DMS79 (cell line): ENCODE measurements around the gene WFDC9.
"Not testable (repeated sequence)": the region's sequence is repeated elsewhere in the genome, so short reads cannot be mapped to it uniquely, and the experiment has no call there.

Experiments
- DNase-seq: peaks from one replicate; lab custom pipeline; 2025; lab: John Stamatoyannopoulos, UW

The WFDC9 gene

DNA sequence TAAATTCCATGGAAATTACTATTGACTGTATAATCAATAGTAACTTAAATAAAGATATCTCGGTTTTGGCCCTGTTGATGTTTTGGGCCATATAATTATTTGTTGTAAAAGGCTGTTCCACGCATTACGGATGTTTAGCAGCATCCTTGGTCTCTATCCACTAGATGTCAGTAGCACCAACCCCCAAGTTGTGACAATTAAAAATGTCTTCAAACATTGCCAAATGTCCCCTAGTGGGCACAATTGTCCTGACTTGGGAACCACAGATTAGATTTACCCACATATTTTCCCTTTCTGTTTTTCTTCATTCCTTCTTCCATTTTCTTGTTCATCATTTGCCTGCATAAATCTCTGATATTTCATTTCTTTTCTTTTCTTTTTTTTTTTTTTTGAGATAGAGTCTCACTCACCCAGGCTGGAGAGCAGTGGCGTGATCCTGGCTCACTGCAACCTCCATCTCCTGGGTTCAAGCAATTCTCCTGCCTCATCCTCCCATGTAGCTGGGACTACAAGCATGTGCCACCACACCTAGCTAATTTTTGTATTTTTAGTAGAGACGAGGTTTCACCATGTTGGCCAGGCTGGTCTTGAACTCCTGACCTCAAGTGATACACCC, 38.4 kb downstream of the WFDC9 start:
- DNase-seq, result no peak

DNA sequence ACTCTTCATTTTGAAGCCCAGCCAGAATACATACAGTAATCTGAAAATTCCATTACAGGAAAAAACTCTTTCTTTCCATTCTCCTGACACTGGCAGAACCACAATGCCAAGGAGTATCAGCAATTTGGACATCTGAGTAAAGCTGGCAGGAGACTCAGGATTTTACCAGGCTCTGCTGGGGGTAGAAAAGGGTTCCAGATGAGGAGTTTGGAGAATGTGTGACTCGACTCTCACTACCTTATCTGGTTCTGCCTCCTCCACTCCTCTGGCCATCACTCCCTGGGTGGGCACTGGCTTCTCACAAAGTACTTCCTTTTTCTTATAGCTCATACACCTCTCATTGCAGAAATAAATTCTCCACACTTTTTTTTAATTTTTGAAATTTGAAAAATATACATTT, 41.4 kb downstream of the WFDC9 start:
- DNase-seq, result no peak

DNA sequence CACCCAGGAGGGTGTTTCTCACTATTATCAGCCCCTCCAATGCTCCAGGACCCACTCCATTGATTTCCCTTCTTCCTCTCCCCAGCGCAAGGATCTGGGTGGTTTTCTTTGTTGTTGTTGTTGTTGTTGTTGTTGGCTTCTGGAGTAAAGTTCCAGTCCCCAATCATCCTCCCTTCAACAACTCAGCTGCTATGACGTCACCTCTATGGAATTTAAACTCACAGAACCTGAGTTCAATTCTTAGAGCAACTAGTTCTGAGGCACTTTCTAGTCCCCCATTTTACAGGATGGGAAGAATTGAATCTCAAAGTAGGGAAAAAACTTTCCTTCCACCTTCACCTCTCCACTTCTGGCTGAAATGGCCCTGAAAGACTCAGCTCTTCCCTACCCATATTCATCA, 42.3 kb downstream of the WFDC9 start:
- DNase-seq, result no peak

DNA sequence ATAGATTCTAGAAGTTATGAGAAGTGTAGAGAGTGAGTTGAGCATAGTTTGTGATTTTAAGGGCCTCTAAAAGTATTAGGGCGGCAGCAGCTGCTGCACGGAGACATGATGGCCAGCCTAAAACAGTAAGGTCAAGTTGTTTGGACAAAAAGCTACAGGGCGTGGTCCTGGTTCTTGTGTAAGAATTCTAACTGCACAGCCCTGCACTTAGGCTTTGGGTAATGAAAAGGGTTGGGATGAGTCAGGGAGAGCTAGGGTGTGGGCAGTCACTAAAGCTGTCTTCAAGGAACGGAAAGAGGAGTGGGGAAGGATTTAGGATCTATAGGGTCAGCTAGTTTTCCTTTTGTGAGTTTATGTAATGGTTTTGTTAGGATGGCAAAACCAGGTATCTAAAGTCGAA, 45.1 kb downstream of the WFDC9 start:
- not testable (repeated sequence) for DNase-seq

DNA sequence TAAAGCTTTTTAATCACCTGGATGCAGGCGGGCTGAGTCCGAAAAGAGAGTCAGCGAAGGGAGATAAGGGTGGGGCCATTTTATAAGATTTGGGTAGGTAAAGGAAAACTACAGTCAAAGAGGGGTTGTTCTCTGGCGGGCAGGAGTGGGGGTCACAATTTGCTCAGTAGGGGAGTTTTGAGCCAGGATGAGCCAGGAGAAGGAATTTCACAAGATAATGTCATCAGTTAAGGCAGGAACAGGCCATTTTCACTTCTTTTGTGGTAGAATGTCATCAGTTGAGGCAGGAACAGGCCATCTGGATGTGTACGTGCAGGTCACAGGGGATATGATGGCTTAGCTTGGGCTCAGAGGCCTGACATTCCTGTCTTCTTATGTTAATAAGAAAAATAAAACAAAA, 46.8 kb downstream of the WFDC9 start:
- not testable (repeated sequence) for DNase-seq

DNA sequence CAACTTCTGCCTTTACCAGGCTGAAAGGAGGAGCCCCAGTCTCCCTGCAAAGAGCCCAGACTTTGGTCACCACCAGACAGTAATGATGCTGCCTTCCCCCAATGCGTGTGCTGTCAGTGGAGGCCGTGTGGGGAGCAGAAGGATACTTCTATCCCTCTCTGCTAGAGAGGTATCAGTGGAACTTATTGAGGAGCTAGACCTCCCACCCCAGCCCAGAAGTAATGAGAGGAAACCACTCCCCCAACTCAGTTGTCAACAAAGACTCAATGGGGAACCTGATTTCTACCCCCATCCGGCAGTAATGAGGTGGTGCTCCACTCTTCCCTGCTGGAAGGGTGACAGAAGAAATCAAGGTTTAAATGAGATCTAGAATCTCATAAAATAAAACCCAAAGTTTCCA, 47.6 kb downstream of the WFDC9 start:
- DNase-seq, result no peak

GRCh38 chr20:45581702-45582101, 49.4 kb downstream of the WFDC9 start:
- no peak for DNase-seq

DNA sequence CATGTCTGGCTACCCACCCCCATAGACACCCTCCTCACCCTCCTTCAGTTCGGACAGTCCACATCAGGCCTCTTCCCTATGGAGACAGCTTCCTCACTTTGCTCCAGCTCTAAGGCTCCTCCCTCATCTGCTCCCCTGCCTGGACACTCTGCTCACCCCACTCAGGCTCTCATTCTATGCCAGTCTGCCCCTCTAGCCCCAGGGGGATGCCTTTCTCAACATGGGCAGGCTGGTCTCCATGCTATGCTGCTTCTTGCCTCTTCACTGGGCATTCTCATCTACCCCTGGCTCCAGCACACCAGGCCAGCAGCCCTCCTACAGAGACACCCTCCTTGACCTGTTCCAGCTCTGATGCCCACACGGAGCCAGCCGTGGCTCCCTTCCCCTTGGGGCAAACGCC, 51.9 kb downstream of the WFDC9 start, which contains the start of gene WFDC8:
WFDC8 (minus strand) TSS at position 101 of the 400 bp plus-strand sequence; CDS start at position 64, 37 bp downstream.
- DNase-seq, result no peak

- no peak for DNase-seq
Observed at GRCh38 chr20:45578231-45578630, 52.9 kb downstream of the WFDC9 start.

GRCh38 chr20:45576995-45577394, 54.1 kb downstream of the WFDC9 start:
- DNase-seq, result no peak

DNA sequence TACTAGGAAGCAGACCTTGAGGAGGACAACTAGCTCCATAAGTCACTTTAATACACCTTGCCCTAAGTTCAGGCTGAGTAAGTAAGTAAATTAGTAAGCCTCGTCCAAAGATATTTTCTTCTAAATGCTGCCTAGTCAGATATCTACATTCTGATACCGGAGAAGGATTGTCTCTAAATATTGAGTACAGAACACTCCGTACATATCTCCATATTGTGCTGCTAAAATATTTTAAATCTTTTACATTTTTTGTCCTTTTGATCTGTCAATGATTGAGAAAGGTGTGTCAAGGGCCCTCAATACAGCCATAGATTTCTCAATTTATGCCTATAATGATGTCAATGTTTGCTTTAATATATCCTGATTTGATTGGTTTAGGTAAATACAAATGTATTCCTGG, 55.2 kb downstream of the WFDC9 start:
- no peak for DNase-seq

GRCh38 chr20:45569650-45570049, 61.4 kb downstream of the WFDC9 start:
- DNase-seq, result not testable (repeated sequence)

DNA sequence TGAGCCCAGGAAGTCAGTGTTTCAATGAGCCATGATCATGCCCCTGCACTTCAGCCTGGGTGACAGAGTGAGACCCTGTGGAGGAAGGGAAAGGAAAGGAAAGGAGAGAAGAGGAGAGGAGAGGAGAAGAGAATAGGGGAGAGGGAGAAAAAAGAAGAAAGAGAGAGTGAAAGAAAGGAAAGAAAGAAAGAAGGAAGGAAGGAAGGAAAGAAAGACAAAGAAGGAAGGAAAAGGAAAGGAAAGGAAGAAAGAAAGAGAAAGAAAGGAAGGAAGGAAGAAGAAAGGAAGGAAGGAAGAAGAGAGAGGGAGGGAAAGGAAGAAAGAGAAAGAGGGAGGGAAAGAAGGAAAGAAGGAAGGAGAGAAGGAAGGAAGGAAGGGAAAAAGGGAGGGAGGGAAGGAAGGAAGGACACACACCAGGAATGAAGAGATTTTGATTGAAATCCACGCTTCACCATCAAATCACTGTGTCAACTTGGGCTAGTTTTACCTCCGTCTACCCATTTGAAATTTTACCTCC, 66.3 kb downstream of the WFDC9 start:
- no peak for DNase-seq
